A549 (cell line): ENCODE data around the gene PRKN.

ENCODE experiments used
- CTCF ChIP-seq: fragments of >200 bp; sonication (Bioruptor Twin); formaldehyde crosslinking; IDR thresholded peaks from 3 replicates; pipeline ENCODE4 v1.5.1; 2016
- HDAC2 ChIP-seq: fragments of 200-600 bp; sonication (generic); IDR thresholded peaks from 2 replicates; pipeline ENCODE4 v1.6.1; 2016
- JUN ChIP-seq, 2 experiments: fragments of >200 bp; sonication (Bioruptor Twin); formaldehyde crosslinking; IDR thresholded peaks; 2 replicates in 1 of 2; 3 replicates in 1 of 2; pipeline ENCODE4 v1.6.1; 2016 to 2017
- JUNB ChIP-seq: fragments of >200 bp; sonication (Bioruptor Twin); formaldehyde crosslinking; IDR thresholded peaks from 2 replicates; pipeline ENCODE4 v1.6.1; 2016
- PHF8 ChIP-seq: fragments of 200-600 bp; sonication (generic); IDR thresholded peaks from 2 replicates; pipeline ENCODE4 v1.6.1; 2016; ENCODE audit warnings: low read depth, mild to moderate bottlenecking, antibody characterized with exemption, moderate library complexity, borderline replicate concordance
- POLR2A ChIP-seq: IDR thresholded peaks from 2 replicates; pipeline ENCODE4 v1.6.1; 2012; ENCODE audit warnings: mild to moderate bottlenecking, low read length

- TF ChIP-seq CTCF (no peak), JUN (IDR thresholded peaks at IDR 0.05) (no peak), JUNB (no peak), HDAC2 (no peak), POLR2A (no peak), PHF8 (no peak)
These were observed 488.9 kb downstream of the PRKN start for GRCh38 chr6:162238675-162239074.
